IMR-90 (cell line): ENCODE results near the gene COL4A2. TPM values are rescaled to one million over a fixed set of nuclear protein-coding genes. Genes with fewer than 3 reads are reported as not detected.
A peak's percentile ranks its signal among the peaks of the same experiment; 100 is the strongest.

Experiments
- ATAC-seq: fragments of 200-7000 bp; cut with Tn5 transposase; 2 replicates; pipeline ENCODE4 v1.9.1; 2020; ENCODE audit warnings: low read depth, mild to moderate bottlenecking, moderate library complexity
- BruUV-seq: library from RNA; stranded (reverse); fragments of 400-500 nt; replicated peaks from 2 replicates; lab custom pipeline; 2021; lab: Mats Ljungman, UMichigan
- CTCF ChIA-PET: fragments of 300-600 bp; formaldehyde crosslinking; extraction: SDS; loops from one replicate; lab custom pipeline; 2021; ENCODE audit warnings: antibody characterized with exemption; lab: Yijun Ruan, JAX
- POLR2A ChIA-PET: fragments of 300-600 bp; sonication (Branson Sonifier 250); formaldehyde crosslinking; loops from one replicate; lab custom pipeline; 2022; ENCODE audit warnings: antibody characterized with exemption; ENCODE audit not compliant: unreplicated experiment; lab: Charles Lee
- DNase-seq: peaks from one replicate; pipeline ENCODE4 v3.0.0; 2013
- H2AFZ ChIP-seq: replicated peaks from 2 replicates; pipeline ENCODE3; 2013; ENCODE audit warnings: low read length, mild to moderate bottlenecking; ENCODE audit not compliant: poor library complexity
- H2AK5ac ChIP-seq: 2 replicates; pipeline ENCODE4 v1.6.1; 2013; ENCODE audit warnings: low read depth, low read length, inconsistent platforms
- H2AK9ac ChIP-seq: replicated peaks from 2 replicates; pipeline ENCODE3; 2013; ENCODE audit warnings: mild to moderate bottlenecking, low read depth, low read length, moderate library complexity; ENCODE audit not compliant: poor library complexity
- H2BK120ac ChIP-seq: 2 replicates; pipeline ENCODE4 v1.6.1; 2013; ENCODE audit warnings: low read depth, low read length, inconsistent platforms
- H2BK15ac ChIP-seq: 3 replicates; pipeline ENCODE4 v1.6.1; 2013; ENCODE audit warnings: low read depth, low read length, inconsistent platforms
- H2BK20ac ChIP-seq: 2 replicates; pipeline ENCODE4 v1.6.1; 2013; ENCODE audit warnings: low read depth, mild to moderate bottlenecking, inconsistent platforms, low read length, moderate library complexity
- H2BK5ac ChIP-seq: 2 replicates; pipeline ENCODE4 v1.6.1; 2013; ENCODE audit warnings: mild to moderate bottlenecking, low read depth, low read length, inconsistent platforms; ENCODE audit not compliant: poor library complexity, severe bottlenecking
- H3K14ac ChIP-seq: replicated peaks from 2 replicates; pipeline ENCODE4 v1.6.1; 2013; ENCODE audit warnings: low read depth, low read length, inconsistent platforms
- H3K18ac ChIP-seq: 2 replicates; pipeline ENCODE4 v1.6.1; 2013; ENCODE audit warnings: low read depth, low read length, control low read depth
- H3K23ac ChIP-seq: 2 replicates; pipeline ENCODE4 v1.6.1; 2013; ENCODE audit warnings: low read depth, low read length, inconsistent platforms
- H3K27ac ChIP-seq: 2 replicates; pipeline ENCODE4 v1.5.1; 2013; ENCODE audit warnings: mild to moderate bottlenecking, control low read depth, low read length; ENCODE audit not compliant: insufficient read depth
- H3K27me3 ChIP-seq: 2 replicates; pipeline ENCODE4 v1.6.1; 2013; ENCODE audit warnings: low read length; ENCODE audit not compliant: control insufficient read depth, insufficient read depth
- H3K36me3 ChIP-seq: 2 replicates; pipeline ENCODE4 v1.6.1; 2013; ENCODE audit warnings: low read length, mixed read lengths; ENCODE audit not compliant: control insufficient read depth, insufficient read depth
- H3K4ac ChIP-seq: 2 replicates; pipeline ENCODE4 v1.6.1; 2013; ENCODE audit warnings: low read depth, low read length, inconsistent platforms
- H3K4me1 ChIP-seq: 2 replicates; pipeline ENCODE4 v1.6.1; 2013; ENCODE audit warnings: low read length, mixed read lengths; ENCODE audit not compliant: control insufficient read depth, insufficient read depth
- H3K4me2 ChIP-seq: 2 replicates; pipeline ENCODE4 v1.6.1; 2013; ENCODE audit warnings: low read depth, mild to moderate bottlenecking, control low read depth, low read length, moderate library complexity
- H3K4me3 ChIP-seq: 2 replicates; pipeline ENCODE4 v1.5.1; 2013; ENCODE audit warnings: low read depth, mild to moderate bottlenecking, control low read depth, low read length, moderate library complexity; ENCODE audit not compliant: insufficient read depth
- H3K56ac ChIP-seq: 2 replicates; pipeline ENCODE4 v1.6.1; 2013; ENCODE audit warnings: low read length, inconsistent platforms; ENCODE audit not compliant: insufficient read depth; ENCODE audit errors: extremely low read depth
- H3K79me1 ChIP-seq, 2 experiments: 2 replicates each; pipeline ENCODE4 v1.6.1; 2013; ENCODE audit warnings: low read length in 2 of 2, inconsistent platforms in 1 of 2, low read depth in 1 of 2
- H3K9ac ChIP-seq: 2 replicates; pipeline ENCODE4 v1.6.1; 2013; ENCODE audit warnings: low read depth, low read length, control low read depth
- H3K9me1 ChIP-seq: 2 replicates; pipeline ENCODE4 v1.6.1; 2013; ENCODE audit warnings: low read length, inconsistent platforms; ENCODE audit not compliant: insufficient read depth
- H3K9me3 ChIP-seq: 2 replicates; pipeline ENCODE4 v1.6.1; 2013; ENCODE audit warnings: low read length; ENCODE audit not compliant: control insufficient read depth, insufficient read depth
- H4K20me1 ChIP-seq: 2 replicates; pipeline ENCODE4 v1.6.1; 2013; ENCODE audit warnings: low read length, inconsistent platforms; ENCODE audit not compliant: insufficient read depth
- H4K5ac ChIP-seq: 2 replicates; pipeline ENCODE4 v1.6.1; 2013; ENCODE audit warnings: mild to moderate bottlenecking, low read depth, low read length, control low read depth
- H4K8ac ChIP-seq, 2 experiments: 2 replicates each; pipeline ENCODE4 v1.6.1; 2013; ENCODE audit warnings: low read depth in 2 of 2, low read length in 2 of 2, control low read depth in 1 of 2, inconsistent platforms in 1 of 2
- H4K91ac ChIP-seq: 2 replicates; pipeline ENCODE4 v1.6.1; 2013; ENCODE audit warnings: low read depth, low read length, inconsistent platforms; ENCODE audit not compliant: insufficient read depth
- BHLHE40 ChIP-seq: fragments of 150-350 bp; IDR thresholded peaks from 2 replicates; pipeline ENCODE4 v1.6.1; 2016; ENCODE audit warnings: mild to moderate bottlenecking, low read depth, low read length
- CEBPB ChIP-seq: IDR thresholded peaks from 2 replicates; pipeline ENCODE4 v1.6.1; 2012; ENCODE audit warnings: low read depth, low read length, improper control_type of control experiment
- FOS ChIP-seq: fragments of 150-350 bp; IDR thresholded peaks from 2 replicates; pipeline ENCODE4 v1.6.1; 2016; ENCODE audit warnings: low read depth, low read length
- MAFK ChIP-seq: IDR thresholded peaks from 2 replicates; pipeline ENCODE4 v1.6.1; 2012; ENCODE audit warnings: low read depth, low read length, improper control_type of control experiment
- MAZ ChIP-seq: IDR thresholded peaks from 2 replicates; pipeline ENCODE4 v1.6.1; 2012; ENCODE audit warnings: low read depth, mild to moderate bottlenecking, low read length, improper control_type of control experiment, moderate library complexity, borderline replicate concordance
- MXI1 ChIP-seq: IDR thresholded peaks from 2 replicates; pipeline ENCODE4 v1.6.1; 2012; ENCODE audit warnings: low read depth, mild to moderate bottlenecking, low read length, moderate library complexity, borderline replicate concordance
- NFE2L2 ChIP-seq: fragments of 150-350 bp; IDR thresholded peaks from 2 replicates; pipeline ENCODE4 v1.6.1; 2016; ENCODE audit warnings: low read depth, mild to moderate bottlenecking, low read length
- POLR2A ChIP-seq: IDR thresholded peaks from 2 replicates; pipeline ENCODE4 v1.6.1; 2012; ENCODE audit warnings: mild to moderate bottlenecking, low read depth, low read length
- RAD21 ChIP-seq: IDR thresholded peaks from 2 replicates; pipeline ENCODE4 v1.6.1; 2012; ENCODE audit warnings: low read length, improper control_type of control experiment
- RCOR1 ChIP-seq: IDR thresholded peaks from 2 replicates; pipeline ENCODE4 v1.6.1; 2012; ENCODE audit warnings: mild to moderate bottlenecking, low read length, improper control_type of control experiment; ENCODE audit not compliant: insufficient replicate concordance
- RFX5 ChIP-seq: IDR thresholded peaks from 2 replicates; pipeline ENCODE4 v1.8.0; 2012; ENCODE audit warnings: low read depth, mild to moderate bottlenecking, low read length, moderate library complexity
- SMC3 ChIP-seq: fragments of 150-350 bp; IDR thresholded peaks from 2 replicates; pipeline ENCODE4 v1.6.1; 2016; ENCODE audit warnings: low read depth, mild to moderate bottlenecking, antibody characterized with exemption, low read length, moderate library complexity
- WGBS, 2 experiments: methylation state at CpG; one replicate each; pipeline versions ENCODE4 v1.1.5 to v1.1.7; 2013; ENCODE audit warnings: missing lambda C conversion rate in 2 of 2; ENCODE audit not compliant: insufficient read length in 1 of 2; ENCODE audit errors: extremely low coverage in 2 of 2; 5-methylcytosine and 5-hydroxymethylcytosine counted together
- dilution Hi-C: fragments of 300-500 bp; cut with HindIII; formaldehyde crosslinking; loops from one replicate; pipeline ENCODE4 v1.14.3; 2018; ENCODE audit warnings: low sequenced_read_pairs; ENCODE audit not compliant: unreplicated experiment
- in situ Hi-C: fragments of 300-500 bp; cut with MboI; formaldehyde crosslinking; loops from 3 replicates; pipeline ENCODE4 v1.14.3; 2019; ENCODE audit warnings: low sequenced_read_pairs, inconsistent platforms, mixed read lengths
- intact Hi-C: fragments of 100-400 bp; cut with micrococcal nuclease; formaldehyde crosslinking; loops from 2 replicates; pipeline ENCODE4 v1.10.0; 2022
- polyA plus RNA-seq, 3 experiments: library from polyadenylated mRNA; depleted of rRNA; stranded (reverse); fragments of >200 nt; gene quantifications; 2 replicates each; pipeline ENCODE4 v1.2.3, GENCODE V29; 2012; ENCODE audit warnings: low replicate concordance in 1 of 3
- total RNA-seq: library from RNA; depleted of rRNA; stranded (reverse); fragments of >200 nt; gene quantifications from 2 replicates; pipeline ENCODE4 v1.2.3, GENCODE V29; 2012
- TF ChIP-seq, protein P1 (sequence below): fragments of 150-350 bp; IDR thresholded peaks from 2 replicates; pipeline ENCODE4 v1.6.1; 2017; ENCODE audit warnings: mild to moderate bottlenecking, antibody characterized with exemption, low read length, low read depth
- TF ChIP-seq, protein P2 (sequence below): conservative IDR thresholded peaks from 2 replicates; pipeline ENCODE4 v1.5.1; 2012; ENCODE audit warnings: mild to moderate bottlenecking, low read depth, low read length, improper control_type of control experiment
- TF ChIP-seq, protein P3 (sequence below): fragments of 150-350 bp; IDR thresholded peaks from 2 replicates; pipeline ENCODE4 v1.6.1; 2016; ENCODE audit warnings: low read depth, mild to moderate bottlenecking, low read length, moderate library complexity, borderline replicate concordance

COL4A2 gene
- total and polyA plus RNA-seq, 2 of the 4 experiments (the other 2 are of a cell fraction), result 90.7 to 457 TPM

DNA sequence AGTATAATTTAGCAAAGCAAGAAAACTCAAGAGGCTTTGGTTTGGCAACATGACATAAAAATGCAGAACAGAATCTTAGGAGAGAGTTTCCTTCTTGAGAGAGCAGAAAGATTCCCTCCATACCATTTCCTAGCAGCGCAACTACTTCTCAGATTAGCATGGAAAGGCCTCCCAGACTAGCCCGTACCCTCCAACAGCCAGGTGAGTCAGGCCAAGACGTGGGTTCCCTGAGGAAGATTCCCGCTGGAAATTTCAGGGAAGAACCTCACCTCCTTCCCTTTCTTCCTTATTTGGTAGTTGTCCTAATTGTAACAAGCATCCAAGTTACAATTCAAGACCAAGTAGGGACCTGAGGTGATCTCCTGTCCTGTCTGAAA lies 12.3 kb downstream of the COL4A2 start:
- Histone ChIP-seq H3K14ac (peak overlapping the region; percentile 0; the same call in 1 of the 2 replicates), H3K27me3 (no peaks in the 10 kb centered on the region), H3K79me1 (peaks cover 25 to 87% of the 10 kb centered on the region in 2 experiments), H2BK5ac (peak overlapping the region; percentile 88), H3K4me1 (peaks cover 26% of the 10 kb centered on the region), H4K91ac (0 out of 2 replicates have a peak overlapping the region, but pooled peaks have one; percentile 48), H3K4me2 (no peak overlapping the region), H3K4me3 (no peak overlapping the region), H3K56ac (no peak overlapping the region), H2AK5ac (peak overlapping the region; percentile 87), H2BK120ac (peak overlapping the region; percentile 45), H2BK15ac (peak overlapping the region; percentile 6; the same call in 1 of the 3 replicates), H4K20me1 (peaks cover 79% of the 10 kb centered on the region), H2AFZ (no peak overlapping the region), H3K36me3 (peaks cover 35% of the 10 kb centered on the region), H3K27ac (peak overlapping the region; percentile 6; the same call in 1 of the 2 replicates), H3K9me1 (peaks cover 53% of the 10 kb centered on the region), H2AK9ac (no peak overlapping the region), H3K9ac (no peak overlapping the region), H3K4ac (peak overlapping the region; percentile 68), H4K8ac (peak overlapping the region in 1 of 2 experiments; percentile 74; a peak in 2 of 4 replicates), H3K23ac (peak overlapping the region; percentile 29; the same call in 1 of the 2 replicates), H3K9me3 (no peaks in the 10 kb centered on the region), H2BK20ac (peak overlapping the region; percentile 63; the same call in 1 of the 2 replicates), H4K5ac (no peak overlapping the region), H3K18ac (no peak overlapping the region)
- in situ Hi-C loops (no loop called here), dilution Hi-C loops (no loop called here), intact Hi-C loops (no loop called here)
- TF ChIP-seq, protein P1, sequence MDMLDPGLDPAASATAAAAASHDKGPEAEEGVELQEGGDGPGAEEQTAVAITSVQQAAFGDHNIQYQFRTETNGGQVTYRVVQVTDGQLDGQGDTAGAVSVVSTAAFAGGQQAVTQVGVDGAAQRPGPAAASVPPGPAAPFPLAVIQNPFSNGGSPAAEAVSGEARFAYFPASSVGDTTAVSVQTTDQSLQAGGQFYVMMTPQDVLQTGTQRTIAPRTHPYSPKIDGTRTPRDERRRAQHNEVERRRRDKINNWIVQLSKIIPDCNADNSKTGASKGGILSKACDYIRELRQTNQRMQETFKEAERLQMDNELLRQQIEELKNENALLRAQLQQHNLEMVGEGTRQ, result no peak
- TF ChIP-seq BHLHE40 (no peak), RFX5 (no peak), FOS (no peak), SMC3 (no peak), POLR2A (no peak), RCOR1 (no peak), MAFK (no peak), MXI1 (no peak), CEBPB (no peak), MAZ (no peak), RAD21 (no peak), NFE2L2 (no peak)
- TF ChIP-seq, protein P2, sequence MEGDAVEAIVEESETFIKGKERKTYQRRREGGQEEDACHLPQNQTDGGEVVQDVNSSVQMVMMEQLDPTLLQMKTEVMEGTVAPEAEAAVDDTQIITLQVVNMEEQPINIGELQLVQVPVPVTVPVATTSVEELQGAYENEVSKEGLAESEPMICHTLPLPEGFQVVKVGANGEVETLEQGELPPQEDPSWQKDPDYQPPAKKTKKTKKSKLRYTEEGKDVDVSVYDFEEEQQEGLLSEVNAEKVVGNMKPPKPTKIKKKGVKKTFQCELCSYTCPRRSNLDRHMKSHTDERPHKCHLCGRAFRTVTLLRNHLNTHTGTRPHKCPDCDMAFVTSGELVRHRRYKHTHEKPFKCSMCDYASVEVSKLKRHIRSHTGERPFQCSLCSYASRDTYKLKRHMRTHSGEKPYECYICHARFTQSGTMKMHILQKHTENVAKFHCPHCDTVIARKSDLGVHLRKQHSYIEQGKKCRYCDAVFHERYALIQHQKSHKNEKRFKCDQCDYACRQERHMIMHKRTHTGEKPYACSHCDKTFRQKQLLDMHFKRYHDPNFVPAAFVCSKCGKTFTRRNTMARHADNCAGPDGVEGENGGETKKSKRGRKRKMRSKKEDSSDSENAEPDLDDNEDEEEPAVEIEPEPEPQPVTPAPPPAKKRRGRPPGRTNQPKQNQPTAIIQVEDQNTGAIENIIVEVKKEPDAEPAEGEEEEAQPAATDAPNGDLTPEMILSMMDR, result no peak
- TF ChIP-seq, protein P3, sequence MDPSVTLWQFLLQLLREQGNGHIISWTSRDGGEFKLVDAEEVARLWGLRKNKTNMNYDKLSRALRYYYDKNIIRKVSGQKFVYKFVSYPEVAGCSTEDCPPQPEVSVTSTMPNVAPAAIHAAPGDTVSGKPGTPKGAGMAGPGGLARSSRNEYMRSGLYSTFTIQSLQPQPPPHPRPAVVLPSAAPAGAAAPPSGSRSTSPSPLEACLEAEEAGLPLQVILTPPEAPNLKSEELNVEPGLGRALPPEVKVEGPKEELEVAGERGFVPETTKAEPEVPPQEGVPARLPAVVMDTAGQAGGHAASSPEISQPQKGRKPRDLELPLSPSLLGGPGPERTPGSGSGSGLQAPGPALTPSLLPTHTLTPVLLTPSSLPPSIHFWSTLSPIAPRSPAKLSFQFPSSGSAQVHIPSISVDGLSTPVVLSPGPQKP, result no peak
- no peak for ATAC-seq
- no peak for DNase-seq
- no TSS peak for BruUV-seq
- no CpG with 5 or more reads among the region's 4 CpGs for WGBS, 2 experiments
- ChIA-PET POLR2A (interaction anchor here (0.6 kb wide), 1 partner anchor 9 kb away, joined by 4 read pairs; no protein-coding TSS in a partner anchor), CTCF (no interaction called here)
